ENCODE data around the gene ARID4B. TPM values are rescaled to one million over a fixed set of nuclear protein-coding genes. Genes with fewer than 3 reads are reported as not detected.

ARID4B gene
- total RNA-seq, 1 experiment from 2014 or later = 34.0 TPM

- no peak overlapping the region; a peak in 1 of 5 replicates for H3K4me3 Mint-ChIP-seq
- no peak overlapping the region for H3K27ac ChIP-seq (ENCODE audit: insufficient read length, low read depth, low read length)
These were observed 198.0 kb downstream of the ARID4B start for GRCh38 chr1:235129774-235130570.

More at GRCh38 chr1:235129774-235130570, 198.0 kb downstream of the ARID4B start:
- TF ChIP-seq CTCF (conservative IDR thresholded peaks at IDR 0.05) = no peak
- H3K36me3 Mint-ChIP-seq (ENCODE audit: insufficient read depth in 1 of 3, low read depth in 3 of 3) = peaks cover 33 to 69% (median 60%) of the 10 kb centered on the region in 3 experiments
- Histone ChIP-seq H3K9me3 (ENCODE audit: control insufficient read depth, low read depth, low read length) (no peaks in the 10 kb centered on the region), H3K4ac (ENCODE audit: low read depth, low read length) (no peak overlapping the region), H3K79me1 (ENCODE audit: insufficient read depth, low read depth, low read length, poor library complexity, severe bottlenecking) (no peaks in the 10 kb centered on the region), H3K9ac (ENCODE audit: extremely low read depth, insufficient read length, low read length) (no peak overlapping the region), H3K23me2 (ENCODE audit: insufficient read length, low read depth, low read length, poor library complexity, severe bottlenecking) (peaks cover 4% of the 10 kb centered on the region), H4K8ac (replicated peaks; ENCODE audit: insufficient read length, low read depth, low read length) (no peak overlapping the region), H3K23ac (ENCODE audit: insufficient read length, low read depth, low read length) (no peak overlapping the region), H3K18ac (ENCODE audit: insufficient read length, low read depth, low read length) (no peak overlapping the region), H4K20me1 (ENCODE audit: control insufficient read depth, insufficient read depth, insufficient read length) (no peaks in the 10 kb centered on the region), H2BK12ac (ENCODE audit: insufficient read length, low read depth, low read length) (no peak overlapping the region), H3K4me2 (ENCODE audit: insufficient read depth, insufficient read length, low read length) (no peak overlapping the region), H2AFZ (ENCODE audit: low read length) (no peak overlapping the region), H2BK20ac (ENCODE audit: low read depth, low read length, poor library complexity, severe bottlenecking) (no peak overlapping the region), H4K91ac (ENCODE audit: insufficient read length, low read depth, low read length) (no peak overlapping the region), H3K79me2 (ENCODE audit: insufficient read depth, low read length) (peaks cover 30% of the 10 kb centered on the region), H2BK120ac (ENCODE audit: low read depth, low read length, poor library complexity, severe bottlenecking) (no peak overlapping the region), H3T11ph (ENCODE audit: low read length) (no peak overlapping the region), H3K56ac (ENCODE audit: insufficient read length, low read depth, low read length) (no peak overlapping the region), H3K4me1 (ENCODE audit: insufficient read depth, low read length) (no peaks in the 10 kb centered on the region), H2AK5ac (ENCODE audit: insufficient read length, low read length) (no peak overlapping the region), H3K14ac (ENCODE audit: insufficient read depth, low read length) (no peak overlapping the region), H4K5ac (ENCODE audit: insufficient read length, low read depth, low read length) (no peak overlapping the region), H2BK15ac (ENCODE audit: low read depth, low read length) (no peak overlapping the region), H2BK5ac (ENCODE audit: insufficient read length, low read length) (no peak overlapping the region), H3K27me3 (ENCODE audit: insufficient read depth, low read length) (no peaks in the 10 kb centered on the region)
- no peak for DNase-seq
- peaks cover 11 to 24% of the 10 kb centered on the region in 2 experiments for H3K4me1 Mint-ChIP-seq
- WGBS (ENCODE audit: extremely low coverage, insufficient read length, low lambda C conversion rate) = no CpG with 5 or more reads among the region's 4 CpGs
- peak overlapping the region in 2 of 3 experiments; percentile 59 to 65; a peak in 4 of 7 replicates for H3K27ac Mint-ChIP-seq
- H3K9me3 Mint-ChIP-seq = 0 out of 5 replicates have a peak, but pooled peaks cover 0 to 3% of the 10 kb centered on the region in 2 experiments
- no peaks in the 10 kb centered on the region for H3K27me3 Mint-ChIP-seq (ENCODE audit: low read depth)

All from H9 (cell line).